HepG2 (cell line): ENCODE measurements around the gene POLE3. TPM values are rescaled to one million over a fixed set of nuclear protein-coding genes. Genes with fewer than 3 reads are reported as not detected.

Experiments
- ATF2 ChIP-seq: sonication (generic); formaldehyde crosslinking; IDR thresholded peaks from 2 replicates; pipeline ENCODE4 v1.4.0; 2020; ENCODE audit warnings: missing genetic modification reagents
- CTCF ChIP-seq: sonication (generic); formaldehyde crosslinking; IDR thresholded peaks from 2 replicates; pipeline ENCODE4 v1.5.0; 2020; ENCODE audit warnings: mild to moderate bottlenecking, missing genetic modification reagents, moderate library complexity
- ETS1 ChIP-seq: sonication (generic); formaldehyde crosslinking; IDR thresholded peaks from 2 replicates; pipeline ENCODE4 v1.4.0; 2020; ENCODE audit warnings: missing genetic modification reagents
- GPN1 ChIP-seq: sonication (generic); formaldehyde crosslinking; IDR thresholded peaks from 2 replicates; pipeline ENCODE4 v1.5.1; 2020; ENCODE audit warnings: missing genetic modification reagents, borderline replicate concordance
- PBX3 ChIP-seq: sonication (generic); formaldehyde crosslinking; IDR thresholded peaks from 2 replicates; pipeline ENCODE4 v1.8.1; 2023; ENCODE audit warnings: missing genetic modification reagents, inconsistent platforms, borderline replicate concordance
- RNF219 ChIP-seq: sonication (generic); formaldehyde crosslinking; IDR thresholded peaks from 2 replicates; pipeline ENCODE4 v1.5.0; 2020; ENCODE audit warnings: mild to moderate bottlenecking, missing genetic modification reagents
- SAP130 ChIP-seq: IDR thresholded peaks from 2 replicates; pipeline ENCODE4 v1.6.1; 2016; ENCODE audit warnings: low read depth
- SIN3A ChIP-seq: IDR thresholded peaks from 2 replicates; pipeline ENCODE4 v1.6.1; 2011; ENCODE audit warnings: low read depth, mild to moderate bottlenecking, control low read depth, low read length, borderline replicate concordance
- SOX6 ChIP-seq, 2 experiments: fragments of 450-650 bp in 1 of 2; sonication (generic) in 1 of 2; formaldehyde crosslinking in 1 of 2; IDR thresholded peaks; 2 replicates each; pipeline versions ENCODE4 v1.4.0 to v1.6.1; 2017 to 2020; ENCODE audit warnings: antibody characterized with exemption in 1 of 2, mild to moderate bottlenecking in 1 of 2, missing genetic modification reagents in 1 of 2
- TBL1XR1 ChIP-seq: fragments of 150-350 bp; IDR thresholded peaks from 2 replicates; pipeline ENCODE4 v1.6.1; 2014; ENCODE audit warnings: borderline replicate concordance, low read length; ENCODE audit not compliant: partially characterized antibody
- ZNF609 ChIP-seq: sonication (generic); formaldehyde crosslinking; IDR thresholded peaks from 2 replicates; pipeline ENCODE4 v1.4.0; 2020; ENCODE audit warnings: mild to moderate bottlenecking, missing genetic modification reagents, borderline replicate concordance
- polyA plus RNA-seq, 8 experiments: library from polyadenylated mRNA; depleted of rRNA in 3 of 8; stranded (reverse) in 7 of 8; unstranded in 1 of 8; fragments of >200 nt; fragmentation: Illumina TruSeq in 4 of 8; extraction: Trizol in 4 of 8; gene quantifications; 2 replicates each; pipeline versions ENCODE4 v1.2.1 to v1.2.3, GENCODE V29; 2011 to 2016; ENCODE audit warnings: low read depth in 4 of 8, missing spikeins in 1 of 8, mixed read lengths in 1 of 8; ENCODE audit not compliant: insufficient read depth in 1 of 8
- total RNA-seq, 5 experiments: library from RNA; depleted of rRNA; stranded (reverse); fragments of >200 nt; fragmentation: Illumina TruSeq; extraction: Trizol; gene quantifications; 2 replicates each; pipeline ENCODE4 v1.2.3, GENCODE V29; 2016; ENCODE audit warnings: low read depth in 1 of 5

POLE3 gene
- total and polyA plus RNA-seq, 2 of the 13 experiments (the other 11 are each of a cell fraction or from before 2014, with no cell fraction given): 36.0 to 77.2 TPM

- peak; percentile 99 for TF ChIP-seq CTCF
- TF ChIP-seq TBL1XR1: peak; percentile 20
- 0 out of 2 replicates have a peak, but pooled peaks have one; percentile 23 for TF ChIP-seq ATF2 (CRISPR knock-in tag)
- TF ChIP-seq PBX3 (CRISPR knock-in tag): no peak
- TF ChIP-seq ETS1 (CRISPR knock-in tag): no peak
- TF ChIP-seq ZNF609 (CRISPR knock-in tag): no peak
- TF ChIP-seq SIN3A: peak; percentile 86; the same call in 1 of the 2 replicates
- no peak for TF ChIP-seq GPN1 (CRISPR knock-in tag)
- no peak for TF ChIP-seq RNF219 (CRISPR knock-in tag)
- no peak for TF ChIP-seq SOX6 (IDR thresholded peaks at IDR 0.05)
- peak; percentile 52; the same call in 1 of the 2 replicates for TF ChIP-seq SOX6 (CRISPR knock-in tag; IDR thresholded peaks at IDR 0.05)
- peak; percentile 96 for TF ChIP-seq SAP130 (CRISPR knock-in tag)
Observed at GRCh38 chr9:113401027-113401792, 9.3 kb downstream of the POLE3 start, which contains the start of gene ALAD (continued).
